ENCODE measurements around the gene CA12. TPM values are rescaled to one million over a fixed set of nuclear protein-coding genes. Genes with fewer than 3 reads are reported as not detected.

Gene CA12
- total RNA-seq (1 to 10 TPM in 1 of 9 donors, under 1 TPM in 6, not detected in 2; under 0.01 to 1.4 (median 0.32) TPM), polyA plus RNA-seq (under 1 TPM; 0.08 to 0.37 (median 0.20) TPM)
- long read RNA-seq, donor 1, result 0 reads
- long read RNA-seq, donor 2, result 0 reads
- long read RNA-seq, donor 3, result 0 reads
- long read RNA-seq, donor 4, result 0 reads
- long read RNA-seq, donor 5, result 0 reads
- long read RNA-seq, donor 6, result 0 reads
- long read RNA-seq, donor 7, full-length matches to known transcripts, result 1 of 1 reads
- long read RNA-seq, donor 7, partial matches to known transcripts, result 0 of 1 reads
- long read RNA-seq, donor 7, other reads (novel, unspliced or antisense), result 0 of 1 reads
- long read RNA-seq, donor 8, full-length matches to known transcripts, result 1 of 1 reads
- long read RNA-seq, donor 8, partial matches to known transcripts, result 0 of 1 reads
- long read RNA-seq, donor 8, other reads (novel, unspliced or antisense), result 0 of 1 reads
- long read RNA-seq, donor 9, result 0 reads
- long read RNA-seq, donor 10, full-length matches to known transcripts, result 1 of 1 reads
- long read RNA-seq, donor 10, partial matches to known transcripts, result 0 of 1 reads
- long read RNA-seq, donor 10, other reads (novel, unspliced or antisense), result 0 of 1 reads

GRCh38 chr15:63381301-63382204, at the start of gene CA12:
Gene CA12 (minus strand): TSS chr15:63381846. CDS start chr15:63381720, 126 bp downstream.
- TF ChIP-seq CTCF (IDR thresholded peaks at IDR 0.05) (no peak), POLR2A (IDR thresholded peaks at IDR 0.05) (no peak)
- no peaks in the 10 kb centered on the region for H3K9me3 ChIP-seq (replicated peaks in 1 of 3)
- peak in 3 of 7 donors; percentile 27 to 34 (median 32) for DNase-seq
- peak within 1 kb of the TSS in 2 of 4 donors; percentile 21 to 61 for H3K4me3 ChIP-seq
- H3K27me3 ChIP-seq, result peaks cover 29% of the 10 kb centered on the region
- no peaks in the 10 kb centered on the region for H3K36me3 ChIP-seq (replicated peaks in 1 of 2)
- 3 to 7% (median 4%) methylated on average over 10 to 58 of the region's 58 CpGs for WGBS, 4 donors
- intact Hi-C loops (cut with DNase I), result no loop called here
- H3K4me1 ChIP-seq (replicated peaks in 1 of 2), result peaks cover 0 to 11% of the 10 kb centered on the region in 2 donors
- no peak within 1 kb of the TSS for H3K27ac ChIP-seq

GRCh38 chr15:63430766-63431451, 49.3 kb upstream of the CA12 start:
- intact Hi-C loops (cut with DNase I), result no loop called here
- peak in 1 of 7 donors; percentile 18 for DNase-seq
- H3K9me3 ChIP-seq (replicated peaks in 1 of 3), result no peaks in the 10 kb centered on the region
- no peaks in the 10 kb centered on the region for H3K4me1 ChIP-seq (replicated peaks in 1 of 2)
- H3K36me3 ChIP-seq (replicated peaks in 1 of 2), result no peaks in the 10 kb centered on the region
- no peak overlapping the region for H3K27ac ChIP-seq
- TF ChIP-seq CTCF (IDR thresholded peaks at IDR 0.05) (no peak), POLR2A (IDR thresholded peaks at IDR 0.05) (no peak)
- no peak overlapping the region for H3K4me3 ChIP-seq
- 61 to 68% (median 65%) methylated on average over 6 of the region's 6 CpGs for WGBS, 4 donors
- no peaks in the 10 kb centered on the region for H3K27me3 ChIP-seq

GRCh38 chr15:63426552-63426951, 44.9 kb upstream of the CA12 start:
- Histone ChIP-seq H3K9me3 (replicated peaks in 1 of 3) (no peaks in the 10 kb centered on the region), H3K4me3 (no peak overlapping the region), H3K27me3 (no peaks in the 10 kb centered on the region), H3K4me1 (replicated peaks in 1 of 2) (no peaks in the 10 kb centered on the region), H3K36me3 (replicated peaks in 1 of 2) (no peaks in the 10 kb centered on the region), H3K27ac (no peak overlapping the region)
- intact Hi-C loops (cut with DNase I), result no loop called here
- TF ChIP-seq POLR2A (IDR thresholded peaks at IDR 0.05), result no peak
- TF ChIP-seq CTCF (IDR thresholded peaks at IDR 0.05), result no peak
- WGBS, 4 donors, result 87 to 100% (median 94%) methylated on average over 2 of the region's 2 CpGs
- DNase-seq, result no peak
